Heart right ventricle (tissue), 16 donors: ENCODE results near the gene E2F3. TPM values are rescaled to one million over a fixed set of nuclear protein-coding genes. Genes with fewer than 3 reads are reported as not detected.

ENCODE experiments used
- ATAC-seq, 8 donors: fragments of 200-7000 bp; cut with Tn5 transposase; one replicate each; pipeline ENCODE4 v1.9.1; 2020; ENCODE audit warnings: mild to moderate bottlenecking in 8 of 8, moderate library complexity in 8 of 8, moderate number of reproducible peaks in 1 of 8
- DNase-seq, 2 donors: peaks; one replicate each; pipeline ENCODE4 v3.0.0-alpha.2; 2020
- H3K27ac ChIP-seq, 10 donors: fragments of 200-600 bp; sonication (generic) in 2 of 10; one replicate each; pipeline versions ENCODE4 v1.5.0 to v1.8.0; 2020 to 2022; ENCODE audit warnings: mild to moderate bottlenecking in 3 of 10
- H3K27me3 ChIP-seq, 7 donors: fragments of 200-600 bp; one replicate each; pipeline ENCODE4 v1.8.0; 2021 to 2022; ENCODE audit warnings: mild to moderate bottlenecking in 2 of 7
- H3K36me3 ChIP-seq, 9 donors: fragments of 200-600 bp; sonication (generic) in 1 of 9; one replicate each; pipeline versions ENCODE4 v1.5.0 to v1.8.0; 2020 to 2022; ENCODE audit warnings: mild to moderate bottlenecking in 2 of 9
- H3K4me1 ChIP-seq, 9 donors: fragments of 200-600 bp; sonication (generic) in 1 of 9; one replicate each; pipeline versions ENCODE4 v1.5.0 to v1.8.0; 2020 to 2022; ENCODE audit warnings: mild to moderate bottlenecking in 4 of 9
- H3K4me3 ChIP-seq, 10 donors: fragments of 200-600 bp; sonication (generic) in 2 of 10; one replicate each; pipeline versions ENCODE4 v1.5.0 to v1.8.0; 2020 to 2022; ENCODE audit warnings: mild to moderate bottlenecking in 7 of 10, moderate library complexity in 2 of 10
- H3K9me3 ChIP-seq, 11 donors: fragments of 200-600 bp in 10 of 11; sonication (generic) in 2 of 11; one replicate each; pipeline versions ENCODE4 v1.5.0 to v1.8.0; 2013 to 2022; ENCODE audit warnings: mild to moderate bottlenecking in 2 of 11, control low read depth in 1 of 11, moderate library complexity in 1 of 11
- CTCF ChIP-seq, 9 donors: fragments of 200-600 bp; sonication (generic) in 2 of 9; IDR thresholded peaks; one replicate each; pipeline versions ENCODE4 v1.5.0 to v1.8.0; 2021 to 2022; ENCODE audit warnings: antibody characterized with exemption in 9 of 9, mild to moderate bottlenecking in 5 of 9, moderate library complexity in 1 of 9
- WGBS, 2 donors: extraction: QIAGEN DNeasy Blood & Tissue Kit; methylation state at CpG; one replicate each; pipeline ENCODE4 v1.1.7; 2013; ENCODE audit warnings: inconsistent platforms in 1 of 2; 5-methylcytosine and 5-hydroxymethylcytosine counted together
- intact Hi-C, 10 donors: fragments of 100-400 bp; cut with DNase I; formaldehyde crosslinking; loops; one replicate each; pipeline versions ENCODE4 v1.11.1 to v1.14.2; 2022
- polyA plus RNA-seq, 2 donors: library from polyadenylated mRNA; stranded (reverse); fragments of 200-250 nt; gene quantifications; one replicate each; pipeline ENCODE4 v1.2.3, GENCODE V29; 2013
- total RNA-seq, 10 donors: library from RNA; stranded (reverse); fragmentation: NEBNext Ultra II Directional in 3 of 10; extraction: Animal tissue kit (Norgen Biotek cat#: 25700) in 3 of 10; gene quantifications; one replicate each; pipeline versions ENCODE4 v1.2.1 to v1.2.4, GENCODE V29; 2021 to 2023
- donor health status: Arrhythmogenic right ventricular cardiomyopathy.
- donor health status: ischemic (EF 13 %, LVEDD 7.1; RV severe dilation, severe dysfunction).
- donor health status: healthy with polysubstance abuse.
- donor health status: DM: no; HTN: yes; CAD: no.
- donor health status: DM: no; HTN: no; CAD: no.
- donor health status: ischemic (EF 25% LVEDD 6.9; RV normal size, moderate dysfunction).
- donor health status: ischemic (EF 25% LVEDD 5.7; RV mildly dilated, moderate dysfunction).
- donor health status: healthy.
- donor health status: DM: yes; HTN: yes; CAD: no.
- donor health status: Ischemic cardiomyopathy.
- donor health status: ischemic (EF 35%, LVEDD 5.7; RV mildly dilated, moderate dysfunction).
- donor health status: nonischemic (EF 11% LVEDD 7.7; RV severe dilation, severe dysfunction).
- donor health status: DM: yes; HTN: yes; CAD: no.
- donor health status: PGD.
- donor health status: ischemic (EF 29% LVEDD 5.4; RV normal size, mild dysfunction).
- donor health status: nonischemic (EF 23%, LVEDD 6.1; RV moderate dilation, normal function).

The E2F3 gene
- total and polyA plus RNA-seq, 12 donors = 2.5 to 11.9 (median 7.3) TPM

GRCh38 chr6:20533746-20534294, 132.1 kb downstream of the E2F3 start:
- peak overlapping the region; percentile 68 to 100 (median 88) for H3K4me3 ChIP-seq
- TF ChIP-seq CTCF (IDR thresholded peaks at IDR 0.05) = no peak
- 46 to 48% methylated on average over 6 of the region's 6 CpGs for WGBS, 2 donors
- peaks cover 0 to 21% (median 18%) of the 10 kb centered on the region in 9 donors for H3K4me1 ChIP-seq
- DNase-seq = no peak
- H3K27me3 ChIP-seq = no peaks in the 10 kb centered on the region
- intact Hi-C loops = loop anchor here in 5 of 10 donors (2.0 to 5.0 kb wide), 3 partner anchors 132 to 442 kb away; partner anchors contain the start of gene E2F3 (in 4 of the 5)
- H3K36me3 ChIP-seq = peaks cover 0 to 19% (median 0%) of the 10 kb centered on the region in 9 donors
- H3K9me3 ChIP-seq = no peaks in the 10 kb centered on the region
- H3K27ac ChIP-seq = peak overlapping the region in 9 of 10 donors; percentile 72 to 93 (median 84)
- ATAC-seq = no peak

- H3K4me1 ChIP-seq = peaks cover 0 to 19% (median 17%) of the 10 kb centered on the region in 9 donors
- peak within 1 kb of the TSS in 9 of 10 donors; percentile 72 to 93 (median 84) for H3K27ac ChIP-seq
- DNase-seq (peak; percentile 87 to 94), ATAC-seq (peak; percentile 88 to 96 (median 94))
- peaks cover 0 to 22% (median 0%) of the 10 kb centered on the region in 9 donors for H3K36me3 ChIP-seq
- no peak for TF ChIP-seq CTCF (IDR thresholded peaks at IDR 0.05)
- intact Hi-C loops = loop anchor here in 5 of 10 donors (5.0 kb wide), 2 partner anchors 132 to 442 kb away; partner anchors contain the start of gene E2F3 (in 4 of the 5)
- 1% methylated on average over 31 of the region's 31 CpGs for WGBS, 2 donors
- H3K9me3 ChIP-seq = no peaks in the 10 kb centered on the region
- peak within 1 kb of the TSS; percentile 68 to 100 (median 88) for H3K4me3 ChIP-seq
- H3K27me3 ChIP-seq = no peaks in the 10 kb centered on the region
These were observed 132.9 kb downstream of the E2F3 start, which contains the start of gene CDKAL1 for GRCh38 chr6:20534295-20535262. Gene CDKAL1 (plus strand): TSS chr6:20534457. CDS start chr6:20546351, 11,894 bp downstream.

GRCh38 chr6:20538131-20538662, 136.5 kb downstream of the E2F3 start:
- Histone ChIP-seq H3K27me3 (no peaks in the 10 kb centered on the region), H3K27ac (no peak overlapping the region), H3K9me3 (no peaks in the 10 kb centered on the region), H3K36me3 (peaks cover 0 to 40% (median 0%) of the 10 kb centered on the region in 9 donors), H3K4me1 (peaks cover 0 to 32% (median 24%) of the 10 kb centered on the region in 9 donors), H3K4me3 (no peak overlapping the region)
- TF ChIP-seq CTCF (IDR thresholded peaks at IDR 0.05) = no peak
- 46 to 97% methylated on average over 1 of the region's 1 CpG for WGBS, 2 donors
- DNase-seq (no peak), ATAC-seq (no peak)
- intact Hi-C loops = no loop called here

GRCh38 chr6:20538907-20539306, 137.2 kb downstream of the E2F3 start:
- ATAC-seq = no peak
- peaks cover 0 to 40% (median 0%) of the 10 kb centered on the region in 9 donors for H3K36me3 ChIP-seq
- H3K9me3 ChIP-seq = no peaks in the 10 kb centered on the region
- no peak for TF ChIP-seq CTCF (IDR thresholded peaks at IDR 0.05)
- H3K4me1 ChIP-seq = peaks cover 0 to 27% (median 21%) of the 10 kb centered on the region in 9 donors
- intact Hi-C loops = no loop called here
- WGBS, 2 donors = 75 to 76% methylated on average over 4 of the region's 4 CpGs
- DNase-seq = no peak
- H3K4me3 ChIP-seq = no peak overlapping the region
- no peaks in the 10 kb centered on the region for H3K27me3 ChIP-seq
- H3K27ac ChIP-seq = no peak overlapping the region
